Adipocyte (in vitro differentiated cells): ENCODE results near the gene TESK1.
"Not testable (repeated sequence)": the region's sequence is repeated elsewhere in the genome, so short reads cannot be mapped to it uniquely, and the experiment has no call there.

Source experiments
- DNase-seq: peaks from one replicate; pipeline ENCODE4 v3.0.0-alpha.2; 2015; ENCODE audit warnings: low read depth
- H3K27me3 ChIP-seq: replicated peaks from 2 replicates; pipeline ENCODE4 v1.7.0; 2013; ENCODE audit warnings: mild to moderate bottlenecking, low read length, moderate library complexity; ENCODE audit not compliant: control insufficient read depth, insufficient read depth
- H3K36me3 ChIP-seq: 2 replicates; pipeline ENCODE4 v1.7.0; 2013; ENCODE audit warnings: low read length, mild to moderate bottlenecking, moderate library complexity; ENCODE audit not compliant: control insufficient read depth, insufficient read depth, severe bottlenecking
- H3K4me1 ChIP-seq: 2 replicates; pipeline ENCODE4 v1.7.0; 2013; ENCODE audit warnings: mild to moderate bottlenecking, low read length, moderate library complexity; ENCODE audit not compliant: control insufficient read depth, insufficient read depth
- H3K4me3 ChIP-seq: 2 replicates; pipeline ENCODE4 v1.7.0; 2013; ENCODE audit warnings: mild to moderate bottlenecking, low read length, moderate library complexity
- H3K9ac ChIP-seq: 2 replicates; pipeline ENCODE4 v1.7.0; 2013; ENCODE audit warnings: mild to moderate bottlenecking, low read length, moderate library complexity
- H3K9me3 ChIP-seq: 2 replicates; pipeline ENCODE4 v1.7.0; 2013; ENCODE audit warnings: mild to moderate bottlenecking, low read length, moderate library complexity; ENCODE audit not compliant: control insufficient read depth

Gene TESK1

DNA sequence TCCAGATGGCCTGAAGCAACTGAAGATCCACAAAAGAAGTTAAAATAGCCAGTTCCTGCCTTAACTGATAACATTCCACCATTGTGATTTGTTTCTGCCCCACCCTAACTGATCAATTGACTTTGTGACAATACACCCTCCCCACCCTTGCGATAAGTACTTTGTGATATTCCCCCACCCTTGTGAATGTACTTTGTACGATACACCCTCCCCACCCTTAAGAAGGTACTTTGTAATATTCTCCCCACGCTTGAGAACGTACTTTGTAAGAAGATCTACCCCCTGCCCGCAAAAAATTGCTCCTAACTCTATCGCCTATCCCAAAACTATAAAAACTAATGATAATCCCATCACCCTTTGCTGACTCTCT is 31.8 kb downstream of the TESK1 start:
- H3K27me3 ChIP-seq, H3K4me3 ChIP-seq, H3K9ac ChIP-seq, H3K9me3 ChIP-seq, H3K36me3 ChIP-seq, DNase-seq: not testable (repeated sequence)
- peaks cover 16% of the 10 kb centered on the region for H3K4me1 ChIP-seq

DNA sequence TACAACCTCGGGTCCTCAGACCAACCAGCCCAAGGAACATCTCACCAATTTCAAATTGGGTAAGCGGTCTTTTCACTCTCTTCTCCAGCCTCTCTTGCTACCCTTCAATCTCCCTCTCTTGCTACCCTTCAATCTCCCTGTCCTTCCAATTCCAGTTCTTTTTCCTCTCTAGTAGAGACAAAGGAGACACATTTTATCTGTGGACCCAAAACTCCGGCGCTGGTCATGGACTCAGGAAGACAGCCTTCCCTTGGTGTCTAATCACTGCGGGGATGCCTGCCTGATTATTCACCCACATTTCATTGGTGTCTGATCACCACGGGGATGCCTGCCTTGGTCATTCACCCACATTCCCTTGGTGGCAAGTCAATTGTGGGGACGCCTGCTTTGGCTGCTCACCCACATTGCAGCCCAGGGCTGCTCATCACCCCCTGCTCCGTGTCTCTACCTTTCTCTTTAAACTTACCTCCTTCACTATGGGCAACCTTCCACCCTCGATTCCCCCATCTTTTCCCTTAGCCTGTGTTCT is 32.4 kb downstream of the TESK1 start:
- H3K9ac ChIP-seq, H3K9me3 ChIP-seq, H3K4me3 ChIP-seq, H3K36me3 ChIP-seq, H3K27me3 ChIP-seq, DNase-seq: not testable (repeated sequence)
- H3K4me1 ChIP-seq = peaks cover 17% of the 10 kb centered on the region

DNA sequence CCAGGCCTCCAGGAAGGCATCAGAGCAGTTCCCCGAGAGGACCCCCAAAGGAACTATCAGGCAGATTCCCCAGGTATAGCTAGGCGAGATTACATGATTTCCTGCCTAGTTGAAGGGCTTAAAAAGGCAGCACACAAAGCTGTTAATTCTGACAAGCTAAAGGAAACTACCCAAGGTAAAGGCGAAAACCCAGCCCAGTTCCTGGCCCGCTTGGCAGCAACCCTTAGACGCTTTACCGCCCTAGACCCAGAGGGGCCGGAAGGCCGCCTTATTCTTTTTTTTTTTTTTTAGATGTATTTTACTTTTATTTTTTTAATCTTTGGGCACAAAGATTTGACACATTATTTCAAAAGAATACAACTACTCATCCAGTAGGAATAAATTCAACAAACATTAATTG is 33.7 kb downstream of the TESK1 start:
- DNase-seq, H3K36me3 ChIP-seq, H3K9ac ChIP-seq, H3K9me3 ChIP-seq, H3K27me3 ChIP-seq, H3K4me3 ChIP-seq: not testable (repeated sequence)
- H3K4me1 ChIP-seq = peaks cover 25% of the 10 kb centered on the region

DNA sequence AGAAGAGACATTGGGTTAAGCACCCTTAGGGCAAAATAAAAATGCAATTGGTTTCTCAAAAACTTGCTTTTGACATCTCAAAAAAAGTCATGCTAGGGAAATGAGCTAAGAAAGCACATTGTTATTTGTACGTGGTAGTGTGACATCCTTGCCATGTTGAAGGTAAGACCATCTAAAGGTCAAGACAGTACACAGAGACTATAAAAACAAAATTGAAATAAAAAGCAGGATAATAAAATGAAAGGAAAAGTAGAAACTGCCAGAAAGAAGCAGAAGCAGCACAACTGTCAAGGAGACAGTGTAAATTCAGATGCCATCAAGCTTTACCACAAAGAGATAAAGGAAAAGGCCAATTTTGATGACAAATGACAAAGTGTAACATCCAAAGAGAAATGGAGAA is 34.2 kb downstream of the TESK1 start:
- not testable (repeated sequence) for H3K9me3 ChIP-seq, H3K9ac ChIP-seq, H3K36me3 ChIP-seq, DNase-seq, H3K27me3 ChIP-seq, H3K4me3 ChIP-seq
- peaks cover 30% of the 10 kb centered on the region for H3K4me1 ChIP-seq

DNA sequence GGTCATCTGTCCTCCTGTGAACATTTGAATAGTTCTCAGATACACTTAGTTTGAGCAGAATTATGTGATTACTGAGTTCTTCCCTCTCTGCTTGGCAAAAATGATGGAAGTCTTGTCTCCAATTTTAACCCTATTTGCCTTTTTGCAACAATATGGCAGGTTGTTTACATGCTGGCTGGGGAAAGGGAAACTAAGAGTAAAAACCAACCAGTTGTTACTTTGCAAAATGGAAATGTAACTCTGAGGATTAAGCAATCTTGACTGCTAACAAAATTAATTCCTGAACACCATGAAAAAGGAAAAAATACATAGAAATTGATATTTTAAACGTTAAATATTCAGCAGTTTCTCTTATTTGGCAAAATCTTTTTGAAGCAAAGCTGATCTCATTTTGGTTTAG is 34.6 kb downstream of the TESK1 start:
- H3K36me3 ChIP-seq = no peaks in the 10 kb centered on the region
- no peak overlapping the region for H3K9ac ChIP-seq
- DNase-seq = no peak
- no peak overlapping the region for H3K4me3 ChIP-seq
- H3K9me3 ChIP-seq = no peaks in the 10 kb centered on the region
- no peaks in the 10 kb centered on the region for H3K27me3 ChIP-seq
- peaks cover 33% of the 10 kb centered on the region for H3K4me1 ChIP-seq

DNA sequence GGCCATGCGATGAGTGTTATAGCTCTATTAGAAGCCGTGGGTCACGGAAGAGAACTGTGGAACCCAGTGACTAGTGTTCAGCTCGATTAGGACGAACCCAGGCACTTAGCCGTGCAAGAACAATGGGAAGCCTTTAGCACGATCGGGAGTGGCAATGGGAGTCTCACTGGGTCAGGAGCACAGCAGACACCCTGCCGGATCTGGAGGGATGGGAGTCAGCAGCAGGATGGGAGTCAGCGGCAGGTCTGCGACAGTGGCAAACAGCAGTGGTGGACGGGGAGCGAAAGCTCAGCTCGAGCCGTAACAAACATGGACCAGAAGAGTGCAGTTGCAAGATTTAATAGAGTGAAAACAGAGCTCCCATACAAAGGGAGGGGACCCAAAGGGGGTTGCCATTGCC is 35.4 kb downstream of the TESK1 start:
- H3K9me3 ChIP-seq, H3K36me3 ChIP-seq, H3K4me3 ChIP-seq, DNase-seq, H3K27me3 ChIP-seq, H3K9ac ChIP-seq: not testable (repeated sequence)
- H3K4me1 ChIP-seq = peaks cover 40% of the 10 kb centered on the region

DNA sequence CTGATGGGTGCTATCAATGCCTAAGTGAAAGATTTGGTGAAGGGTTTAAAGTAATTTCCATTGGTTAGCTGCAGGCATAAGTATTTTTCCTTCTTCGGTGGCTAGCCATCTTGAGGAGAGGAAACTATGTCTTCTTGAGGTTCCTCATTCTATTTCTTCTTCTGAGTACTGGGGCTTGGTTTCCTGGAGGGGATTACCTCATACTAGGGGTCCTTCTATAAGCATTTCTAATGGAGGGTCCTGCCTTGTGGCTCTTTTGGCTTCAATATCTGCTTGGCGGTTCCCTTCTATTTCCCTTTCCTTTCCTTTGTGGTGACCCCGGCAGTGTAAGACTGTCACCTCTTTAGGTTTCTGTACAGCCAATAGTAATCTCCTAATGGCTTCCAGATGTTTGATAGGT is 36.4 kb downstream of the TESK1 start:
- DNase-seq, H3K9me3 ChIP-seq, H3K36me3 ChIP-seq, H3K9ac ChIP-seq, H3K27me3 ChIP-seq, H3K4me3 ChIP-seq: not testable (repeated sequence)
- peaks cover 42% of the 10 kb centered on the region for H3K4me1 ChIP-seq

DNA sequence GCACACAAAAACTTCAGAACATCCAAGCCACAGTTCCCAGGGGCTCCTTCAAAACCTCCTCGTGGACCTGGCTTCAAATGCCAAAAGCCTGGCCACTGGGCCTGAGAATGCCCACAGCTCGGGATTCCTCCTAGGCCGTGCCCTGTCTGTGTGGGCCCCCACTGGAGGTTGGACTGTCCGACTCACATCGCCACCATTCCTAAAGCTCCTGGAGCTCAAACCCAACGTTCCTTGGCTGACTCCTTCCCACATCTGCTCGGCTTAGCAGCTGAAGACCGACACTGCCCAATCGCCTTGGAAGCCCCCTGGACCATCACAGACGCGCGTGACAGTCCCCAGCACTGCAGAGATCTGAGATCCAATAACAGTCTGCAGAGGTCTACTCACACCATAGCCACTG is 38.0 kb downstream of the TESK1 start:
- DNase-seq = no peak
- no peaks in the 10 kb centered on the region for H3K36me3 ChIP-seq
- H3K9ac ChIP-seq = no peak overlapping the region
- peaks cover 54% of the 10 kb centered on the region for H3K4me1 ChIP-seq
- H3K4me3 ChIP-seq = no peak overlapping the region
- H3K9me3 ChIP-seq = no peaks in the 10 kb centered on the region
- no peaks in the 10 kb centered on the region for H3K27me3 ChIP-seq

DNA sequence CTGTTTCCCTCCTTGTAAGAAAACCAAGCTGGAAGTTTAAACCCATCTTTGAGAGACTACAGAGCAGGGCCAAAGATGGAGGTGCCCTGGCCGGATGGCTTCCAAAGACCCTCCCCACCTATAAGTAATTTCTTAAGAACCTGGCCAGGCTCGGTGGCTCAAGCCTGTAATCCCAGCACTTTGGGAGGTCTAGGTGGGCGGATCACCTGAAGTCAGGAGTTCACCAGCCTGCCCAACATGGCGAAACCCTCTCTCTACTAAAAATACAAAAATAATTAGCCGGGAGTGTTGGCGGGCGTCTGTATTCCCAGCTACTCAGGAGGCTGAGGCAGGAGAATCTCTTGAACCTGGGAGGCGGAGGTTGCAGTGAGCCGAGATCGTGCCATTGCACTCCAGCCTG is 40.7 kb downstream of the TESK1 start:
- Histone ChIP-seq H3K4me1 (peaks cover 71% of the 10 kb centered on the region), H3K4me3 (peak overlapping the region; percentile 86), H3K9ac (peak overlapping the region; percentile 91)
- not testable (repeated sequence) for DNase-seq, H3K9me3 ChIP-seq, H3K27me3 ChIP-seq, H3K36me3 ChIP-seq

DNA sequence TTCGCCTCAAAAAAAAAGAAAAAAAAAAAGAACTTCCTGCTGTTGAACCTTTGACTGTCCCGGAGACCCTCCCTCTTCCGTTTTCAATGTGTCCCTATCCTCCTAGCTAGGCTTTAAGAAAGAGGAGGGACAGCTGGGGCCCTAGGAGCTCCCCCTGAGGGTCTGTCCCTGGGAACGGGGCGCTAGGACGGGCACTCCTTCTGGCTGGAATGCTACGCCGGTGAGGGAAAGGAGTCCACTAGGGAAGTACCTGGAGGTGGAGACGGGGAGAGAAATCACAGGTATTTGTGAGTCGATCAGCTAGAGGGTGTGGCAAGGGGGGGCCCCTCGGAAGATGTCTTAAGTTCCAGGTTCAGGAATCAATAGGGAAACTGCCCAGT is 41.1 kb downstream of the TESK1 start:
- peak overlapping the region; percentile 91 for H3K9ac ChIP-seq
- H3K27me3 ChIP-seq = no peaks in the 10 kb centered on the region
- H3K9me3 ChIP-seq = no peaks in the 10 kb centered on the region
- DNase-seq = peak; percentile 56
- H3K36me3 ChIP-seq = no peaks in the 10 kb centered on the region
- H3K4me1 ChIP-seq = peaks cover 75% of the 10 kb centered on the region
- peak overlapping the region; percentile 86 for H3K4me3 ChIP-seq

DNA sequence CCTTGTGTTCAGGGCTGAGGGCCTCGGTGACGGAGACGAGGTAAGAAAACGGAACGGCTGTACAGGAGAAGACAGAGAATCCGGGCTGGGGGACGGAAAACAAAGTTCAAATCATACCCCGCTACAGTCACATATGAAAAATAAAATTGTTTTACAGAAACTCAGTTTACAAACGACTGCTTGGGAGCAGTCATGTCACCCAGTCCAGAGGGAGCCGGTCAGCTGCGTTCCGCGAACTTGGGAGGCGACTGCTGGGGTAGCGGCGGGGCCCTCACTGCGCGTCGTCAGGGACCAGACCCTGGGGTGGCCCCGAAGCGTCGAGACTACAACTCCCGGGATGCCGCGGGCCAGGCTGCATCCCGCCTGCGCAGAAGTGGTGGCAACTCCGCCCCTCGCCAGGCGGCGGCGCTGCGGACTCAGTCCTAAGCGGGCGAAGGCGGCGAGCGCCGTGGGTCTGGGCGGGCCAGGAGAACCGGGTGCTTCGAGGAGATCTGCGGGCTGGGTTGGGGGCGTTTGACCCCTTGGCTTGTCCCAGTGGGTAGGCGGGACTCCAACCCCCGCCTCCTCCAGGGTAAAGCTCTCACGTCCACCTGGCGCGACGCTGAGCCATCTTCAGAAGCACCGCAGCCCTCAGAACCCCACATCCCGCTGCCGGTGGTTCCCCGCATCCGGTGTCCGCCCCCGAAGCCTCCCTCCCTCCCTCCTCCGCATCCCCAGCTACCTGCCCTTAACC is 41.6 kb downstream of the TESK1 start:
- Histone ChIP-seq H3K4me3 (peak overlapping the region; percentile 86), H3K36me3 (no peaks in the 10 kb centered on the region), H3K9me3 (no peaks in the 10 kb centered on the region), H3K4me1 (peaks cover 80% of the 10 kb centered on the region), H3K27me3 (no peaks in the 10 kb centered on the region), H3K9ac (peak overlapping the region; percentile 91)
- peak; percentile 98 for DNase-seq
